ENCODE measurements around the gene MKNK1. TPM values are rescaled to one million over a fixed set of nuclear protein-coding genes. Genes with fewer than 3 reads are reported as not detected.

The MKNK1 gene
- total RNA-seq, 1 donor: 17.7 TPM

GRCh38 chr1:46550751-46551231 is 53.3 kb downstream of the MKNK1 start:
- H3K4me3 ChIP-seq (ENCODE audit: low read depth, low read length): no peak overlapping the region
- no peak for DNase-seq (ENCODE audit: low read depth)
- no peak for TF ChIP-seq CTCF (IDR thresholded peaks at IDR 0.05; ENCODE audit: insufficient read depth, low read length)

GRCh38 chr1:46549697-46550681 is 54.1 kb downstream of the MKNK1 start:
- no peak overlapping the region for H3K4me3 ChIP-seq (ENCODE audit: low read depth, low read length)
- DNase-seq (ENCODE audit: low read depth): peak; percentile 23
- TF ChIP-seq CTCF (IDR thresholded peaks at IDR 0.05; ENCODE audit: insufficient read depth, low read length): no peak

- peak; percentile 72 for DNase-seq (ENCODE audit: low read depth)
- TF ChIP-seq CTCF (IDR thresholded peaks at IDR 0.05; ENCODE audit: insufficient read depth, low read length): peak; percentile 41
- no peak overlapping the region for H3K4me3 ChIP-seq (ENCODE audit: low read depth, low read length)
Observed at GRCh38 chr1:46547481-46548383, 56.3 kb downstream of the MKNK1 start.

GRCh38 chr1:46546210-46546609 is 57.9 kb downstream of the MKNK1 start:
- DNase-seq (ENCODE audit: low read depth): no peak
- no peak for TF ChIP-seq CTCF (IDR thresholded peaks at IDR 0.05; ENCODE audit: insufficient read depth, low read length)
- no peak overlapping the region for H3K4me3 ChIP-seq (ENCODE audit: low read depth, low read length)

GRCh38 chr1:46545784-46546183 is 58.3 kb downstream of the MKNK1 start:
- no peak for TF ChIP-seq CTCF (IDR thresholded peaks at IDR 0.05; ENCODE audit: insufficient read depth, low read length)
- DNase-seq (ENCODE audit: low read depth): no peak
- no peak overlapping the region for H3K4me3 ChIP-seq (ENCODE audit: low read depth, low read length)

- H3K4me3 ChIP-seq (ENCODE audit: low read depth, low read length): no peak overlapping the region
- peak; percentile 24 for TF ChIP-seq CTCF (IDR thresholded peaks at IDR 0.05; ENCODE audit: insufficient read depth, low read length)
- DNase-seq (ENCODE audit: low read depth): no peak
Observed at GRCh38 chr1:46544561-46545240, 59.4 kb downstream of the MKNK1 start.
